ENCODE results near the gene LRPPRC.
A peak's percentile ranks its signal among the peaks of the same experiment; 100 is the strongest.
"Not testable (repeated sequence)": the region's sequence is repeated elsewhere in the genome, so short reads cannot be mapped to it uniquely, and the experiment has no call there.

Gene LRPPRC

DNA sequence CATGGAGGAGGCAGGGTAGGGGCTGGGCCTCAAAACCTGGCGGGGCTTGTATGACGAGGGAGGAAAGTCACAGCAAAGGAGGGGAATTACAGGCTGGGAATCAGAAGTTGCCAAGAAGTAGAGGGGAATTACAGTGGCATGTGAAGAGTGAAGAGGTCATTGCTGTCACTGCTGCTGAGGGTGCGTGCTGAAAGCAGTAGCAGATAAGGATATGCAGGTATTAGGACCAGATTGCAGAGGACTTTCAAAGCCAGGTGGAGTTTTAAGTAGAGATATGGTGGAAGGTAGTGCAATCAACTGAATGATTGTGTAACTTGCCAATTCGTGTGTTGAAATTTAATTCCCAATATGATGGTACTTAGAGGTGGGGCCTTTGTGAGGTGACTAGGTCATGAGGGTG lies 19.4 kb upstream of the LRPPRC start:
- Histone ChIP-seq H3K27ac (no peak overlapping the region), H3K4me1 (no peaks in the 10 kb centered on the region), H3K9me3 (replicated peaks in 1 of 11) (no peaks in the 10 kb centered on the region), H4K20me1 (no peaks in the 10 kb centered on the region), H3K27me3 (no peaks in the 10 kb centered on the region), H3K36me3 (no peaks in the 10 kb centered on the region), H3K4me2 (no peak overlapping the region), H3K9ac (no peak overlapping the region), H3K4me3 (no peak overlapping the region)
- no peak for TF ChIP-seq Cebpa-rat (IDR thresholded peaks at IDR 0.05)

DNA sequence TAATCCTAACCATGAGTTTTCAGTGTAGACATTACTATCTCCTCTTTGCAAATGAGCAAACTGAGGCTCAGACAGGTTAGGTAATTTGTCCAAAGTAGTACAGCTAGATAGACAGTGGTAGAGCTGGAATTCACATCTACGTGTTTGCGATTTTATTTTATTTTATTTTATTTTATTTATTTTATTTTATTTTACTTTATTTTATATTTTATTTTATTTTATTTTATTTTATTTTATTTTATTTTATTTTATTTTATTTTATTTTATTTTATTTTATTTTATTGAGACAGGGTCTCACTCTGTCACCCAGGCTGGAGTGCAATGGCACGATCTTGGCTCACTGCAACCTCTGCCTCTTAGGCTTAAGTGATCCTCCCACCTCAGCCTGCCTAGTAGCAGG lies 17.4 kb upstream of the LRPPRC start:
- H4K20me1 ChIP-seq; H3K4me1 ChIP-seq; H3K4me2 ChIP-seq; H3K27me3 ChIP-seq; H3K9me3 ChIP-seq (replicated peaks in 1 of 11); H3K4me3 ChIP-seq; H3K27ac ChIP-seq; H3K36me3 ChIP-seq; H3K9ac ChIP-seq: not testable (repeated sequence)

DNA sequence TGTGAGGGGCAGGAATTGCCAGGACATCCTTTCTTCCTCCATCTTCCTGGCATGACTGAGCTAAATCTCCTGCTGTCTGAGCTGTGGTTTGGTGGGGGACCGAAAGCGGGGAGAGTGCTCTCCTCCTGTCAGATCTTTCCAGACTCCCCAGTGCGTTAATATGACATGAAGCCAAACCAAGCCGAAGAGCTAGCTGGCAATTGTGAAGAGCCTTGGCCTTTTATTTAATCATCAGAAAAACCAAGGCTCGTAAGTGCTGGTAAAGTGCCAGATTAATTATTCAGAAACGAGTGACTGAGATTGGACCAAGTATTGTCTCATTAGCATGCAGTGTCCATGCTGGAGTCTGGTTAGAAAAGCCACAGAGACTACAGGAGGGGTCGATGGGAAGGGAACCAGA lies 14.5 kb upstream of the LRPPRC start:
- H3K27me3 ChIP-seq, result no peaks in the 10 kb centered on the region

GRCh38 chr2:44009136-44009735 lies 13.4 kb upstream of the LRPPRC start:
- Histone ChIP-seq H3K4me2 (no peak overlapping the region), H3K4me1 (peaks cover 14 to 18% (median 16%) of the 10 kb centered on the region in 10 experiments), H3K36me3 (no peaks in the 10 kb centered on the region), H4K20me1 (no peaks in the 10 kb centered on the region), H3K27ac (no peak overlapping the region), H3K4me3 (no peak overlapping the region), H3K27me3 (no peaks in the 10 kb centered on the region), H3K9ac (no peak overlapping the region), H3K9me3 (replicated peaks in 1 of 11) (no peaks in the 10 kb centered on the region)
- no peak for TF ChIP-seq Cebpa-rat (IDR thresholded peaks at IDR 0.05)

More for the DNA sequence above, 14.5 kb upstream of the LRPPRC start:
- TF ChIP-seq Cebpa-rat (IDR thresholded peaks at IDR 0.05), result no peak
- Histone ChIP-seq H3K4me2 (no peak overlapping the region), H3K9me3 (replicated peaks in 1 of 11) (no peaks in the 10 kb centered on the region), H3K4me3 (no peak overlapping the region), H3K36me3 (no peaks in the 10 kb centered on the region), H3K9ac (no peak overlapping the region), H3K27ac (no peak overlapping the region), H3K4me1 (peaks cover 6 to 8% (median 7%) of the 10 kb centered on the region in 10 experiments), H4K20me1 (no peaks in the 10 kb centered on the region)

- Histone ChIP-seq H3K4me3 (no peak overlapping the region), H3K27ac (no peak overlapping the region), H3K27me3 (no peaks in the 10 kb centered on the region), H3K4me1 (peaks cover 14 to 18% (median 16%) of the 10 kb centered on the region in 10 experiments), H3K4me2 (peak overlapping the region; percentile 9 to 63 (median 42); a peak in 12 of 22 replicates), H4K20me1 (no peaks in the 10 kb centered on the region), H3K9ac (no peak overlapping the region), H3K9me3 (replicated peaks in 1 of 11) (no peaks in the 10 kb centered on the region), H3K36me3 (no peaks in the 10 kb centered on the region)
- no peak for TF ChIP-seq Cebpa-rat (IDR thresholded peaks at IDR 0.05)
Observed at GRCh38 chr2:44005846-44006245, 10.1 kb upstream of the LRPPRC start.

- no peaks in the 10 kb centered on the region for H4K20me1 ChIP-seq
- H3K9me3 ChIP-seq (replicated peaks in 1 of 11), result no peaks in the 10 kb centered on the region
- TF ChIP-seq Cebpa-rat (IDR thresholded peaks at IDR 0.05), result no peak
- H3K27ac ChIP-seq, result no peak overlapping the region
- H3K4me1 ChIP-seq, result peaks cover 14 to 18% (median 16%) of the 10 kb centered on the region in 10 experiments
- no peaks in the 10 kb centered on the region for H3K36me3 ChIP-seq
- no peaks in the 10 kb centered on the region for H3K27me3 ChIP-seq
- H3K4me2 ChIP-seq, result peak overlapping the region; percentile 9 to 63 (median 42); a peak in 19 of 22 replicates
- H3K9ac ChIP-seq, result no peak overlapping the region
- no peak overlapping the region for H3K4me3 ChIP-seq
Observed at GRCh38 chr2:44004735-44005602, 9.2 kb upstream of the LRPPRC start.

GRCh38 chr2:44001716-44002115 lies 5.9 kb upstream of the LRPPRC start:
- Histone ChIP-seq H3K27ac (no peak overlapping the region), H3K27me3 (no peaks in the 10 kb centered on the region), H3K9me3 (replicated peaks in 1 of 11) (no peaks in the 10 kb centered on the region), H3K36me3 (no peaks in the 10 kb centered on the region), H3K9ac (no peak overlapping the region; a peak in 1 of 22 replicates), H3K4me1 (peaks cover 15 to 18% (median 17%) of the 10 kb centered on the region in 10 experiments), H4K20me1 (no peaks in the 10 kb centered on the region), H3K4me3 (no peak overlapping the region), H3K4me2 (no peak overlapping the region)
- TF ChIP-seq Cebpa-rat (IDR thresholded peaks at IDR 0.05), result no peak

DNA sequence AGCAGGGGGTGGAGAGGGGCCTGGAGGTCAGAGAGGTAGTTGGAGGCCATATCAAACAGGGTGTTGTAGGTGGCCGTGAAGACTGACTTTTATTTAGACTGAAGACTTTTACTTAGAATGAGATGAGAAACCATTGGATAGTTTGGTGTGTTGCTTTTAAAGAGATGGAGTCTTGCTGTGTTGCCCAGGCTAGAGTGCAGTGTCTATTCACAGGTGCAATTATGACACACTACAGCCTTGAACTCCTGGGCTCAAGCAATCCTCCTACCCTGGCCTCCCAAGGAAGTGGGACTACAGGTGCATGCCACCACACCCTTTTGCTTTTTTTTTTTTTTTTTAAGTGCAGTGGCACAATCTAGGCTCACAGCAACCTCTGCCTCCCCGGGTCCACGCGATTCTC lies 2.5 kb upstream of the LRPPRC start:
- H3K27ac ChIP-seq, result no peak overlapping the region
- H3K27me3 ChIP-seq, result no peaks in the 10 kb centered on the region
- H3K9ac ChIP-seq, result no peak overlapping the region
- H3K9me3 ChIP-seq (replicated peaks in 1 of 11), result no peaks in the 10 kb centered on the region
- no peak overlapping the region for H3K4me2 ChIP-seq
- no peak for TF ChIP-seq Cebpa-rat (IDR thresholded peaks at IDR 0.05)
- H3K36me3 ChIP-seq, result peaks cover 0 to 16% (median 13%) of the 10 kb centered on the region in 11 experiments; a peak in 21 of 22 replicates
- peaks cover 9 to 25% (median 24%) of the 10 kb centered on the region in 11 experiments; a peak in 20 of 22 replicates for H4K20me1 ChIP-seq
- peaks cover 17 to 23% (median 18%) of the 10 kb centered on the region in 10 experiments for H3K4me1 ChIP-seq
- no peak overlapping the region for H3K4me3 ChIP-seq

DNA sequence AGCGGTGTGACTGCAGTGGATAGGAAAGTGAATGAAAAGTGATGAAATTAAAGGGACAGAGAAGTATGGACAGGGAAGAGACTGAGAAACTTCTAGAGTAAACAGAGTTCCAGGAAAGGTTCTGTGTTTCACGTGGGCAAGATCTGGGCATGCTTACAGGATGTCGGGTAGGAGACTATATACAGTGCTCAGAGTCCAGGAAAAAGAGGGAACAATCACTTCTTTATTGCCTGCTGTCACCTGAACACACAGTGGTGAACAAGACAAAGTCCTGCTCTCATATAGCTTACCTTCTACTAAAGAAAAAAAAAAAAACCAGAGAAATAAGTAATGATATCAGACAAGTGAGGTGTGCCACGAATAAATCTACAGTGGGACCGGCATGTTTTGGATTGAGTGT lies 2.4 kb downstream of the LRPPRC start:
- peak overlapping the region; percentile 85 to 99 (median 93); a peak in 21 of 22 replicates for H3K4me2 ChIP-seq
- H3K9ac ChIP-seq, result peak overlapping the region in 3 of 11 experiments; percentile 93 to 98 (median 95); a peak in 4 of 22 replicates
- peaks cover 41 to 64% (median 60%) of the 10 kb centered on the region in 11 experiments for H3K36me3 ChIP-seq
- no peak overlapping the region for H3K27ac ChIP-seq
- no peak for TF ChIP-seq Cebpa-rat (IDR thresholded peaks at IDR 0.05)
- no peaks in the 10 kb centered on the region for H3K27me3 ChIP-seq
- H4K20me1 ChIP-seq, result peaks cover 38 to 73% (median 72%) of the 10 kb centered on the region in 11 experiments; a peak in 21 of 22 replicates
- no peaks in the 10 kb centered on the region for H3K9me3 ChIP-seq (replicated peaks in 1 of 11)
- H3K4me3 ChIP-seq, result peak overlapping the region in 2 of 10 experiments; percentile 91 to 94; a peak in 2 of 20 replicates
- peaks cover 17 to 24% (median 20%) of the 10 kb centered on the region in 10 experiments for H3K4me1 ChIP-seq
